ENCODE measurements around the gene LYZL1. TPM values are rescaled to one million over a fixed set of nuclear protein-coding genes. Genes with fewer than 3 reads are reported as not detected.
"Not testable (repeated sequence)": the region's sequence is repeated elsewhere in the genome, so short reads cannot be mapped to it uniquely, and the experiment has no call there.

LYZL1 gene
- not detected in 2 replicates for polyA plus RNA-seq (2011; rRNA removed)
- polyA minus RNA-seq (2011; rRNA and poly(A)+ RNA removed) = not detected in 2 replicates

- DNase-seq (ENCODE audit: low read depth); H3K36me3 ChIP-seq (ENCODE audit: control insufficient read depth, insufficient read depth, low read length); POLR2A ChIA-PET; H3K4me3 ChIP-seq (ENCODE audit: low read depth, low read length); H3K27me3 ChIP-seq (ENCODE audit: control insufficient read depth, insufficient read depth, low read length): not testable (repeated sequence)
- CTCF ChIA-PET = interaction anchor here (2.2 kb wide), 1 partner anchor 625 kb away, joined by 5 read pairs; no protein-coding TSS in a partner anchor
These were observed at the start of gene LYZL1 for GRCh38 chr10:29288906-29289305. Gene LYZL1, plus strand, starts transcription at chr10:29289070. Its CDS starts 2,798 bp downstream, at chr10:29291868.

- CTCF ChIA-PET = interaction anchor here (0.7 to 2.0 kb wide), 10 partner anchors 9 to 1489 kb away, joined by 3 to 7 read pairs (median 3); no protein-coding TSS in a partner anchor
- Histone ChIP-seq H3K4me3 (ENCODE audit: low read depth, low read length) (no peak overlapping the region), H3K36me3 (ENCODE audit: control insufficient read depth, insufficient read depth, low read length) (no peaks in the 10 kb centered on the region), H3K27me3 (ENCODE audit: control insufficient read depth, insufficient read depth, low read length) (peaks cover 9% of the 10 kb centered on the region)
- DNase-seq (ENCODE audit: low read depth) = no peak
- peak; percentile 53 for TF ChIP-seq CTCF (IDR thresholded peaks at IDR 0.05; ENCODE audit: insufficient read depth, low read depth, low read length)
- POLR2A ChIA-PET = no interaction called here
These were observed 49.0 kb upstream of the LYZL1 start for GRCh38 chr10:29239569-29240472.

GRCh38 chr10:29240986-29241660, 47.7 kb upstream of the LYZL1 start:
- H3K36me3 ChIP-seq (ENCODE audit: control insufficient read depth, insufficient read depth, low read length) = no peaks in the 10 kb centered on the region
- no peak for TF ChIP-seq CTCF (IDR thresholded peaks at IDR 0.05; ENCODE audit: insufficient read depth, low read depth, low read length)
- CTCF ChIA-PET = interaction anchor here (1.0 to 1.6 kb wide), 3 partner anchors 9 to 84 kb away, joined by 3 to 4 read pairs (median 3); no protein-coding TSS in a partner anchor
- H3K27me3 ChIP-seq (ENCODE audit: control insufficient read depth, insufficient read depth, low read length) = peaks cover 9% of the 10 kb centered on the region
- POLR2A ChIA-PET = no interaction called here
- no peak for DNase-seq (ENCODE audit: low read depth)
- H3K4me3 ChIP-seq (ENCODE audit: low read depth, low read length) = no peak overlapping the region

GRCh38 chr10:29241925-29242324, 46.9 kb upstream of the LYZL1 start:
- peaks cover 9% of the 10 kb centered on the region for H3K27me3 ChIP-seq (ENCODE audit: control insufficient read depth, insufficient read depth, low read length)
- no peak for TF ChIP-seq CTCF (IDR thresholded peaks at IDR 0.05; ENCODE audit: insufficient read depth, low read depth, low read length)
- H3K4me3 ChIP-seq (ENCODE audit: low read depth, low read length) = no peak overlapping the region
- ChIA-PET POLR2A (no interaction called here), CTCF (interaction anchor here (1.0 to 3.1 kb wide), 2 partner anchors 11 to 27 kb away, joined by 3 to 20 read pairs; no protein-coding TSS in a partner anchor)
- no peaks in the 10 kb centered on the region for H3K36me3 ChIP-seq (ENCODE audit: control insufficient read depth, insufficient read depth, low read length)
- no peak for DNase-seq (ENCODE audit: low read depth)

- TF ChIP-seq CTCF (IDR thresholded peaks at IDR 0.05; ENCODE audit: insufficient read depth, low read depth, low read length) = no peak
- ChIA-PET POLR2A (no interaction called here), CTCF (interaction anchor here (0.6 to 3.1 kb wide), 5 partner anchors 8 to 579 kb away, joined by 3 to 20 read pairs (median 3); no protein-coding TSS in a partner anchor)
- H3K4me3 ChIP-seq (ENCODE audit: low read depth, low read length) = no peak overlapping the region
- peaks cover 9% of the 10 kb centered on the region for H3K27me3 ChIP-seq (ENCODE audit: control insufficient read depth, insufficient read depth, low read length)
- no peak for DNase-seq (ENCODE audit: low read depth)
- H3K36me3 ChIP-seq (ENCODE audit: control insufficient read depth, insufficient read depth, low read length) = no peaks in the 10 kb centered on the region
These were observed 45.8 kb upstream of the LYZL1 start for GRCh38 chr10:29243066-29243465.

Data from BJ (cell line).